GM19351 (cell line): Measurements from ENCODE around the gene CMIP.

ENCODE experiments used
- ATAC-seq: cut with Tn5 transposase; IDR thresholded peaks from one replicate; pipeline ENCODE4 v1.9.1; 2021; ENCODE audit warnings: mild to moderate bottlenecking, moderate library complexity; ENCODE audit not compliant: unreplicated experiment

CMIP gene

GRCh38 chr16:81755915-81756614, 311.5 kb downstream of the CMIP start:
- no peak for ATAC-seq

GRCh38 chr16:81756615-81757356, 312.2 kb downstream of the CMIP start:
- ATAC-seq: no peak

GRCh38 chr16:81758376-81758775, 313.8 kb downstream of the CMIP start:
- ATAC-seq: no peak
